ENCODE results near the gene HNF4A.
A peak's percentile ranks its signal among the peaks of the same experiment; 100 is the strongest.
"Not testable (repeated sequence)": the region's sequence is repeated elsewhere in the genome, so short reads cannot be mapped to it uniquely, and the experiment has no call there.

Gene HNF4A

GRCh38 chr20:44449864-44450263, 94.4 kb downstream of the HNF4A start:
- no peak for DNase-seq

GRCh38 chr20:44450281-44450889, 94.9 kb downstream of the HNF4A start:
- no peak for DNase-seq

GRCh38 chr20:44450903-44451450, 95.5 kb downstream of the HNF4A start:
- DNase-seq = no peak

- DNase-seq = no peak
These were observed 98.9 kb downstream of the HNF4A start for GRCh38 chr20:44454306-44454963.

- no peak for DNase-seq
These were observed 99.6 kb downstream of the HNF4A start for GRCh38 chr20:44455126-44455525.

GRCh38 chr20:44456611-44457010, 101.1 kb downstream of the HNF4A start:
- no peak for DNase-seq

GRCh38 chr20:44457016-44457415, 101.5 kb downstream of the HNF4A start:
- DNase-seq = no peak

GRCh38 chr20:44459271-44459670, 103.8 kb downstream of the HNF4A start:
- no peak for DNase-seq

- no peak for DNase-seq
These were observed 105.3 kb downstream of the HNF4A start for GRCh38 chr20:44460795-44461141.

- no peak for DNase-seq
These were observed 105.8 kb downstream of the HNF4A start for GRCh38 chr20:44461142-44461802.

GRCh38 chr20:44461803-44462174, 106.3 kb downstream of the HNF4A start:
- no peak for DNase-seq

- DNase-seq = no peak
These were observed 108.0 kb downstream of the HNF4A start for GRCh38 chr20:44463466-44463865.

- DNase-seq = no peak
These were observed 109.0 kb downstream of the HNF4A start for GRCh38 chr20:44464514-44464913.

GRCh38 chr20:44465001-44465560, 109.6 kb downstream of the HNF4A start:
- no peak for DNase-seq

- DNase-seq = no peak
These were observed 111.9 kb downstream of the HNF4A start for GRCh38 chr20:44467289-44467883.

- DNase-seq = no peak
These were observed 112.7 kb downstream of the HNF4A start for GRCh38 chr20:44468044-44468782.

GRCh38 chr20:44470327-44470726, 114.8 kb downstream of the HNF4A start:
- DNase-seq = no peak

- no peak for DNase-seq
These were observed 116.0 kb downstream of the HNF4A start for GRCh38 chr20:44471481-44471882.

GRCh38 chr20:44472283-44472682, 116.8 kb downstream of the HNF4A start:
- DNase-seq = not testable (repeated sequence)

GRCh38 chr20:44475372-44475693, 119.8 kb downstream of the HNF4A start:
- no peak for DNase-seq

- peak; percentile 52 for DNase-seq
These were observed 120.4 kb downstream of the HNF4A start, which contains the start of gene TTPAL for GRCh38 chr20:44475694-44476560. TSS of gene TTPAL (plus strand) at chr20:44475874. CDS start at chr20:44480000, 4,126 bp downstream.

GRCh38 chr20:44477151-44477550, 121.7 kb downstream of the HNF4A start:
- no peak for DNase-seq
